Stimulated activated CD8-positive, alpha-beta memory T cell treated with anti-CD3 and anti-CD28 coated beads, Interleukin-4, amount 100 ng/mL, for 4 hours (primary cell): ENCODE results near the gene CCRL2.
"Not testable (repeated sequence)": the region's sequence is repeated elsewhere in the genome, so short reads cannot be mapped to it uniquely, and the experiment has no call there.

Source experiments
- DNase-seq, 2 donors: peaks; one replicate each; pipeline ENCODE4 v3.0.0-alpha.2; 2020; ENCODE audit warnings: low read depth in 2 of 2, low spot score in 1 of 2

CCRL2 gene

GRCh38 chr3:46380471-46381221 lies 26.4 kb upstream of the CCRL2 start:
- DNase-seq: no peak

GRCh38 chr3:46381625-46382024 lies 25.4 kb upstream of the CCRL2 start:
- no peak for DNase-seq

- no peak for DNase-seq
Measured at GRCh38 chr3:46383211-46383950, 23.7 kb upstream of the CCRL2 start.

- DNase-seq: no peak
Measured at GRCh38 chr3:46383951-46384330, 23.1 kb upstream of the CCRL2 start.

- no peak for DNase-seq
Measured at GRCh38 chr3:46386205-46386604, 20.9 kb upstream of the CCRL2 start.

GRCh38 chr3:46388847-46389246 lies 18.2 kb upstream of the CCRL2 start:
- not testable (repeated sequence) for DNase-seq

- DNase-seq: no peak
Measured at GRCh38 chr3:46389306-46389705, 17.8 kb upstream of the CCRL2 start.

GRCh38 chr3:46391526-46391925 lies 15.5 kb upstream of the CCRL2 start:
- DNase-seq: not testable (repeated sequence)

- no peak for DNase-seq
Measured at GRCh38 chr3:46393011-46393410, 14.0 kb upstream of the CCRL2 start.

GRCh38 chr3:46393554-46394434 lies 13.3 kb upstream of the CCRL2 start:
- DNase-seq: no peak

- no peak for DNase-seq
Measured at GRCh38 chr3:46395210-46395661, 11.8 kb upstream of the CCRL2 start.

GRCh38 chr3:46395766-46396530 lies 11.1 kb upstream of the CCRL2 start:
- DNase-seq: no peak

- DNase-seq: no peak
Measured at GRCh38 chr3:46397111-46397510, 9.9 kb upstream of the CCRL2 start.

GRCh38 chr3:46398186-46398955 lies 8.7 kb upstream of the CCRL2 start:
- no peak for DNase-seq

- DNase-seq: no peak
Measured at GRCh38 chr3:46399098-46399497, 8.0 kb upstream of the CCRL2 start.

GRCh38 chr3:46399557-46399956 lies 7.5 kb upstream of the CCRL2 start:
- no peak for DNase-seq

GRCh38 chr3:46400000-46400734 lies 6.9 kb upstream of the CCRL2 start:
- DNase-seq: no peak

- DNase-seq: no peak
Measured at GRCh38 chr3:46400846-46401245, 6.2 kb upstream of the CCRL2 start.

- DNase-seq: no peak
Measured at GRCh38 chr3:46401579-46401978, 5.5 kb upstream of the CCRL2 start.
